ENCODE data around the gene ATP6V1C2. TPM values are rescaled to one million over a fixed set of nuclear protein-coding genes. Genes with fewer than 3 reads are reported as not detected.

The ATP6V1C2 gene
- total and polyA plus RNA-seq, 9 of the 15 experiments (the other 6 are each of a cell fraction or from before 2014, with no cell fraction given): 0.01 to 0.31 (median 0.10) TPM; not detected in 4

DNA sequence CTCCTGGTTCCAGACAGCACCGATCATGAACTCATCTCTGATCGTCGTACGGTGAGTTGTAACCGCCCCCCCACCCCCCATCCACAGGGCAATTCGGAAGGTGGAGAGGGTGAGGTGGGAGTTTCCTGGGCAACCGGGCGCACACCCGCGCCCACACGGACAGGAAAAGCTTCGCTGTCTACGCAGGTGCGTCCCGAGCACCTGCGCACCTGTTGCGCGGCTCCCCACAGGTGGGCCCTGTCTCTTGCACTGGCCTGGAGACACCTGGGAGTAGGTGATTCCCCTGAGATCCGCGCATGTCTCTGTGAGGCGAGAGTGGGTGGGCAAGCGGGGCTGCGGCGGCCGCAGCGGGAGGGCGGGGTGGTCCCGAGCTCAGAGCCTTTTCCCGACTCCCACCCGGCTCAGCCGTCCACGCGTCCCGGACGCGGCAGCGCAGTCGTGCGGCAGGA, 459 bp upstream of the ATP6V1C2 start (continued):
- no peak for TF ChIP-seq JUND (IDR thresholded peaks at IDR 0.05; ENCODE audit: borderline replicate concordance, low read depth, low read length)
- no peak for TF ChIP-seq JUND (tag; IDR thresholded peaks at IDR 0.05; ENCODE audit: borderline replicate concordance, low read depth, low read length)
- TF ChIP-seq ZNF140 (CRISPR knock-in tag; IDR thresholded peaks at IDR 0.05): no peak
- TF ChIP-seq, protein P1, sequence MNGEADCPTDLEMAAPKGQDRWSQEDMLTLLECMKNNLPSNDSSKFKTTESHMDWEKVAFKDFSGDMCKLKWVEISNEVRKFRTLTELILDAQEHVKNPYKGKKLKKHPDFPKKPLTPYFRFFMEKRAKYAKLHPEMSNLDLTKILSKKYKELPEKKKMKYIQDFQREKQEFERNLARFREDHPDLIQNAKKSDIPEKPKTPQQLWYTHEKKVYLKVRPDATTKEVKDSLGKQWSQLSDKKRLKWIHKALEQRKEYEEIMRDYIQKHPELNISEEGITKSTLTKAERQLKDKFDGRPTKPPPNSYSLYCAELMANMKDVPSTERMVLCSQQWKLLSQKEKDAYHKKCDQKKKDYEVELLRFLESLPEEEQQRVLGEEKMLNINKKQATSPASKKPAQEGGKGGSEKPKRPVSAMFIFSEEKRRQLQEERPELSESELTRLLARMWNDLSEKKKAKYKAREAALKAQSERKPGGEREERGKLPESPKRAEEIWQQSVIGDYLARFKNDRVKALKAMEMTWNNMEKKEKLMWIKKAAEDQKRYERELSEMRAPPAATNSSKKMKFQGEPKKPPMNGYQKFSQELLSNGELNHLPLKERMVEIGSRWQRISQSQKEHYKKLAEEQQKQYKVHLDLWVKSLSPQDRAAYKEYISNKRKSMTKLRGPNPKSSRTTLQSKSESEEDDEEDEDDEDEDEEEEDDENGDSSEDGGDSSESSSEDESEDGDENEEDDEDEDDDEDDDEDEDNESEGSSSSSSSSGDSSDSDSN (IDR thresholded peaks at IDR 0.05; ENCODE audit: borderline replicate concordance in 1 of 2, low read depth in 2 of 2, low read length in 2 of 2): no peak

DNA sequence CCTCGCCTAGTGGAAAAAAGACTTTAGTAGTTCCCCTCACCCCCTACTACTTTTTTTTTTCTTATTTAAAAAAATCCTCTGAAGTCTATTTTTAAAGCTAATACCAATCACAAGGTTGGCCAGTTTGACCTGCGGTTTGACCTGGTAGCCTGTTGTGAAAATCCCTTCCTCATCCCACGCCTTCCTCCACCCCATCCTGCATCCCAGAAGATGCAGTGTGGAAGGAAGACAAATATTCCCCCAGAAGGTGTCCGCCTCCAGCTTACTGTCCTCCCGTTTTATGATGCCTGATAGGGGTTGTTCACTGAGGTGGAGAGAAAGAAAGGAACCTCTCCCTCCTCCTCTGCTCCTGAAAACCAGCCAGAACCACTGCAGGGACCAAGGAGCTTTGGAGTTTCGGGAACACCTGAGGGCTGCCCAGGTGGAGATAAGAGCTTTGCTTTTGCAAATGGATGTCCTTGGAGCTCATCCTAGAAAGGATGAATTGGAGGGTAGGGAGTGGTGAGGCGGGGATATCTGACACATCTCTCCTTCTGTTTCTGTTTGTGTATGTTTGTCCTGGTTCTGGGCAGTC, 909 bp downstream of the ATP6V1C2 start:
- peaks cover 0 to 12% of the 10 kb centered on the region in 2 experiments; a peak in 1 of 5 replicates for H3K4me1 ChIP-seq (replicated peaks in 1 of 2; ENCODE audit: control insufficient read depth in 2 of 2, insufficient read depth in 2 of 2, low read length in 2 of 2)
- POLR2A ChIA-PET: interaction anchor here (0.6 to 1.3 kb wide), 4 partner anchors 11 to 69 kb away, joined by 3 to 4 read pairs (median 3); no protein-coding TSS in a partner anchor
- H3K36me3 ChIP-seq (ENCODE audit: control insufficient read depth, insufficient read depth, low read length): no peaks in the 10 kb centered on the region
- H4K20me1 ChIP-seq (replicated peaks; ENCODE audit: control insufficient read depth, insufficient read depth, low read length): peaks cover 3% of the 10 kb centered on the region; the same call in 1 of the 2 replicates
- H3K9me1 ChIP-seq (ENCODE audit: control insufficient read depth, insufficient read depth, low read length): no peaks in the 10 kb centered on the region
- H3K79me2 ChIP-seq (ENCODE audit: control insufficient read depth, insufficient read depth, low read length): no peaks in the 10 kb centered on the region
- H2AFZ ChIP-seq (ENCODE audit: low read depth, low read length): no peak overlapping the region
- BruUV-seq (replicated peaks): no TSS peak
- no peak overlapping the region for H3K9ac ChIP-seq (ENCODE audit: insufficient read depth in 1 of 2, low read depth in 2 of 2, low read length in 2 of 2)
- DNase-seq (ENCODE audit: extremely low read depth in 1 of 4, low spot score in 3 of 4): peak in 2 of 4 experiments; percentile 5 to 10
- no peak for ATAC-seq
- FAIRE-seq: no peak
- 5% methylated on average over 7 of the region's 7 CpGs for WGBS (ENCODE audit: insufficient coverage, low coverage, missing lambda C conversion rate)
- H3K4me3 ChIP-seq: no peak overlapping the region
- intact Hi-C loops (cut with micrococcal nuclease) (no loop called here), in situ Hi-C loops (cut with MboI) (no loop called here)
- H3K4me2 ChIP-seq (ENCODE audit: insufficient read depth, low read length): no peak overlapping the region
- CTCF ChIA-PET (ENCODE audit: low intra/inter-chr PET ratio): no interaction called here
- no peaks in the 10 kb centered on the region for H3K9me3 ChIP-seq (replicated peaks; ENCODE audit: control insufficient read depth, insufficient read depth, low read depth, low read length)
- no peak overlapping the region for H3K27ac ChIP-seq (ENCODE audit: extremely low read depth, low read depth, low read length)
- peaks cover 52 to 73% of the 10 kb centered on the region in 2 experiments for H3K27me3 ChIP-seq (ENCODE audit: control insufficient read depth in 2 of 2, insufficient read depth in 2 of 2, low read length in 2 of 2)
- TF ChIP-seq KAT8 (IDR thresholded peaks at IDR 0.05; ENCODE audit: low read depth) (no peak), TEAD2 (tag; IDR thresholded peaks at IDR 0.05) (no peak), RAD21 (CRISPR knock-in tag; conservative IDR thresholded peaks at IDR 0.05 in 1 of 2, IDR thresholded peaks at IDR 0.05 in 1 of 2) (no peak), NEUROD1 (IDR thresholded peaks at IDR 0.05; ENCODE audit: borderline replicate concordance, low read depth, low read length, partially characterized antibody) (no peak), SOX6 (IDR thresholded peaks at IDR 0.05) (no peak), MYBL2 (IDR thresholded peaks at IDR 0.05; ENCODE audit: low read depth) (no peak), MYBL2 (CRISPR knock-in tag; IDR thresholded peaks at IDR 0.05; ENCODE audit: borderline replicate concordance) (no peak), ZNF644 (tag; IDR thresholded peaks at IDR 0.05; ENCODE audit: low read depth) (no peak), ZFP36 (IDR thresholded peaks at IDR 0.05; ENCODE audit: low read depth, low read length, partially characterized antibody) (no peak), ZNF696 (CRISPR knock-in tag; conservative IDR thresholded peaks at IDR 0.05) (no peak), SP1 (CRISPR knock-in tag; IDR thresholded peaks at IDR 0.05) (no peak), LEF1 (IDR thresholded peaks at IDR 0.05) (no peak)
- TF ChIP-seq, protein P2, sequence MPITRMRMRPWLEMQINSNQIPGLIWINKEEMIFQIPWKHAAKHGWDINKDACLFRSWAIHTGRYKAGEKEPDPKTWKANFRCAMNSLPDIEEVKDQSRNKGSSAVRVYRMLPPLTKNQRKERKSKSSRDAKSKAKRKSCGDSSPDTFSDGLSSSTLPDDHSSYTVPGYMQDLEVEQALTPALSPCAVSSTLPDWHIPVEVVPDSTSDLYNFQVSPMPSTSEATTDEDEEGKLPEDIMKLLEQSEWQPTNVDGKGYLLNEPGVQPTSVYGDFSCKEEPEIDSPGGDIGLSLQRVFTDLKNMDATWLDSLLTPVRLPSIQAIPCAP (CRISPR knock-in tag; IDR thresholded peaks at IDR 0.05; ENCODE audit: borderline replicate concordance): no peak
- TF ChIP-seq, protein P3, sequence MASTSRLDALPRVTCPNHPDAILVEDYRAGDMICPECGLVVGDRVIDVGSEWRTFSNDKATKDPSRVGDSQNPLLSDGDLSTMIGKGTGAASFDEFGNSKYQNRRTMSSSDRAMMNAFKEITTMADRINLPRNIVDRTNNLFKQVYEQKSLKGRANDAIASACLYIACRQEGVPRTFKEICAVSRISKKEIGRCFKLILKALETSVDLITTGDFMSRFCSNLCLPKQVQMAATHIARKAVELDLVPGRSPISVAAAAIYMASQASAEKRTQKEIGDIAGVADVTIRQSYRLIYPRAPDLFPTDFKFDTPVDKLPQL (IDR thresholded peaks at IDR 0.05; ENCODE audit: extremely low read depth, insufficient read length): no peak

Data from K562 (cell line).